HCT116 (cell line): ENCODE data around the gene TLR9.

Experiments used
- EGR1 ChIP-seq: IDR thresholded peaks from 2 replicates; pipeline ENCODE4 v1.6.1; 2012; ENCODE audit warnings: low read depth
- MAX ChIP-seq: IDR thresholded peaks from 2 replicates; pipeline ENCODE4 v1.6.1; 2012
- POLR2A ChIP-seq: IDR thresholded peaks from 2 replicates; pipeline ENCODE4 v1.7.0; 2011; ENCODE audit warnings: borderline replicate concordance; ENCODE audit not compliant: insufficient read depth, insufficient read length; ENCODE audit errors: extremely low read depth
- RAD21 ChIP-seq: IDR thresholded peaks from 2 replicates; pipeline ENCODE4 v1.6.1; 2012; ENCODE audit warnings: low read depth, mild to moderate bottlenecking
- SRF ChIP-seq: IDR thresholded peaks from 2 replicates; pipeline ENCODE4 v1.6.1; 2012; ENCODE audit warnings: low read depth
- YY1 ChIP-seq: IDR thresholded peaks from 2 replicates; pipeline ENCODE4 v1.6.1; 2011; ENCODE audit warnings: low read length, low read depth, moderate library complexity, mild to moderate bottlenecking; ENCODE audit not compliant: insufficient replicate concordance; ENCODE audit errors: extremely low read depth
- TF ChIP-seq, protein P1 (sequence below), 3 experiments: fragments of 200-600 bp in 1 of 3; sonication (generic) in 1 of 3; IDR thresholded peaks in 2 of 3; conservative IDR thresholded peaks in 1 of 3; 2 replicates each; pipeline ENCODE4 v1.5.1; 2012 to 2017; ENCODE audit warnings: low read depth in 2 of 3, low read length in 2 of 3, antibody characterized with exemption in 1 of 3, borderline replicate concordance in 1 of 3, control low read depth in 1 of 3, mild to moderate bottlenecking in 1 of 3, mixed read lengths in 1 of 3, mixed run types in 1 of 3, moderate library complexity in 1 of 3; ENCODE audit not compliant: insufficient read depth in 1 of 3

DNA sequence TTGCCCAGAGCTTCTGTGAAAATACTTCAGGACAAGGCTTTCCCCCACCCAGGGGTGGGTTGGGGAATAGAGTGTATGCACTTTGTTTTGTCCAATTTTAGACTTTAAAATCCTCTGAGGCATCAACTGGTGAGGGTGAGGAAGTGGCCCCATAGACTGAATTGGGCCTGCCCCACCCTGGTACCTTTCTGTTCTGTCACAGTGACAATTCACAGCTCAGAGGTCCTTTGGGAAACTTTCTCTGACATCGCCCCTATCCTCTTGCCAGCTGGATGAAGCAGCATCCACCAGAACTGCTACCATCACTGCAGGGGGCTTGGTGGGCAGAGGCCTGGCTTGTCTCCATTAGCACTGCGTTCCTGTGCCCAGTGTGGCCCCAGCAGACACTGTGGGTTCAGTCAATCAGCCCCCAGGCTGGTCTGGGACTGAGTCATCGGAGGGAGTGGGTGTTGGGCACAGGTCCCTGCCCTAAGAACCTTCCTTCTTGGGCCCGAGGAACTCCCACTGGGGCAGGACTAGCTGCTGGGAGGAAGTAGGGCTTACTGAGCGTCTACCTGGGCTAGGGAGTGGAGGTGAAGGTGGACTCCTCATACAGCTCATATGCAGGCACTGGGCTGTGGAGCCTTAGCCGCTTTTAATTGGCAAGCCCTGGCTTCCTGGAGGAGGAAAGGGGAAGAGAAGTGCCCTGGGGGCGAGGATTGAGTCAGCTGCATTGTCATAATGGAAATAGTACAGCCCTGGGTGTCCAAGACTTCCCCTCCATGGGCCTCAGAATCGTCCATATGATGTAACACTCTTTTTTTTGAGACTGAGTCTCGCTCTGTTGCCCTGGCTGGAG is 18.6 kb upstream of the TLR9 start:
- TF ChIP-seq SRF (no peak), POLR2A (no peak), RAD21 (no peak), YY1 (no peak), MAX (no peak), EGR1 (no peak)
- TF ChIP-seq, protein P1, sequence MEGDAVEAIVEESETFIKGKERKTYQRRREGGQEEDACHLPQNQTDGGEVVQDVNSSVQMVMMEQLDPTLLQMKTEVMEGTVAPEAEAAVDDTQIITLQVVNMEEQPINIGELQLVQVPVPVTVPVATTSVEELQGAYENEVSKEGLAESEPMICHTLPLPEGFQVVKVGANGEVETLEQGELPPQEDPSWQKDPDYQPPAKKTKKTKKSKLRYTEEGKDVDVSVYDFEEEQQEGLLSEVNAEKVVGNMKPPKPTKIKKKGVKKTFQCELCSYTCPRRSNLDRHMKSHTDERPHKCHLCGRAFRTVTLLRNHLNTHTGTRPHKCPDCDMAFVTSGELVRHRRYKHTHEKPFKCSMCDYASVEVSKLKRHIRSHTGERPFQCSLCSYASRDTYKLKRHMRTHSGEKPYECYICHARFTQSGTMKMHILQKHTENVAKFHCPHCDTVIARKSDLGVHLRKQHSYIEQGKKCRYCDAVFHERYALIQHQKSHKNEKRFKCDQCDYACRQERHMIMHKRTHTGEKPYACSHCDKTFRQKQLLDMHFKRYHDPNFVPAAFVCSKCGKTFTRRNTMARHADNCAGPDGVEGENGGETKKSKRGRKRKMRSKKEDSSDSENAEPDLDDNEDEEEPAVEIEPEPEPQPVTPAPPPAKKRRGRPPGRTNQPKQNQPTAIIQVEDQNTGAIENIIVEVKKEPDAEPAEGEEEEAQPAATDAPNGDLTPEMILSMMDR (IDR thresholded peaks at IDR 0.05 in 2 of 3, conservative IDR thresholded peaks at IDR 0.05 in 1 of 3; ENCODE audit: borderline replicate concordance in 1 of 3, insufficient read depth in 1 of 3, low read depth in 2 of 3, low read length in 2 of 3), result no peak
